Measurements from ENCODE around the gene PRMT7. TPM values are rescaled to one million over a fixed set of nuclear protein-coding genes. Genes with fewer than 3 reads are reported as not detected.

The PRMT7 gene
- total RNA-seq, 2 donors from 2014 or later, result 45.7 to 90.9 TPM

GRCh38 chr16:68404736-68405345, 94.0 kb downstream of the PRMT7 start:
- Mint-ChIP-seq H3K27me3 (peaks cover 0 to 6% of the 10 kb centered on the region in 2 donors), H3K4me3 (no peak overlapping the region)

DNA sequence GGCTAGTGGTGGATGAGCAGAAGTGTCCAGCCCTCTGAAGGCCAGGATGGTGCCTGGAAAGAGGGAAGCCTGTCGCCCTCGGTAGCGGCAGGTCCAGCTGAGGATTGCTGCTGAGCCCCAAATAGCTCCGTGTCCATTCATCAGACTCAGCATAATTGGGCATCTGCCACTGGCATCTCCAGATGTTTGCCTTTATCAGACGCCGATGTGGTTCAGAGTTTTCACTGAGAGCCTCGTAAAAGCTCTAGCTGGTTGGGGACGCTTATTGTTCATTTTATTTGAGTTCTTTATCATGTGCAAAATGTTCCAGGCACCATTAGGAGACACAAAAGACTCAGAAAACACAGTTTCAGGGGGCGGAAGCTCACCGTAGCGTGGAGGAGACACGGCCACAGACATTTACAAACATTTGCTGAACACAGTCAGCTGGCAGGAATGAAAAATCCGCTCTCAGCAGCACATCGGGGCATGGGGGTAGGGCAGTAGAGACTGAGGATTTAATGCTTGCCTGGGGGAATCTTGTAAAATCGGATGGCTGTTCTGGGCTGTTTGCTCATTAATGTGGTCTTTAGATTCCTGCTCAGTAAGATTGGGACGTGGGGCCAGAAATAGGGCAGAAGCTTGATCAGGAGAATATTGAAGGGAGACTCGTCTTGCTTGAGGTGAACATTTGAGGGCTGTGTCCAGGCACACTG, 95.8 kb downstream of the PRMT7 start:
- H3K4me3 Mint-ChIP-seq, result no peak overlapping the region
- H3K9me3 Mint-ChIP-seq, result no peaks in the 10 kb centered on the region
- H3K27me3 Mint-ChIP-seq, result peaks cover 0 to 6% of the 10 kb centered on the region in 2 donors
- no peak overlapping the region for H3K27ac Mint-ChIP-seq
- H3K36me3 Mint-ChIP-seq, result no peaks in the 10 kb centered on the region
- peaks cover 7 to 9% of the 10 kb centered on the region in 2 donors for H3K4me1 Mint-ChIP-seq (ENCODE audit: low read depth in 2 of 2)
- ATAC-seq (no peak), DNase-seq (ENCODE audit: low spot score) (no peak)

More at GRCh38 chr16:68404736-68405345, 94.0 kb downstream of the PRMT7 start:
- DNase-seq (ENCODE audit: low spot score) (no peak), ATAC-seq (no peak)
- H3K36me3 Mint-ChIP-seq, result no peaks in the 10 kb centered on the region
- H3K9me3 Mint-ChIP-seq, result no peaks in the 10 kb centered on the region
- no peak overlapping the region for H3K27ac Mint-ChIP-seq
- H3K4me1 Mint-ChIP-seq (ENCODE audit: low read depth in 2 of 2), result peaks cover 1 to 4% of the 10 kb centered on the region in 2 donors

Other genes starting within 250 kb of the PRMT7 start
- 100 to 1,000 TPM in 1 of 2 donors, 10 to 100 TPM in 1; 91.9 to 131 TPM for gene NFATC3, start 225.6 kb upstream of the PRMT7 start, total RNA-seq
- under 1 TPM in 1 of 2 donors, not detected in 1; 0.12 TPM for gene ESRP2, start 74.9 kb upstream of the PRMT7 start, total RNA-seq
- gene PLA2G15, start 65.6 kb upstream of the PRMT7 start, total RNA-seq, result 10 to 100 TPM; 11.6 to 11.8 TPM
- gene SLC7A6, start 46.5 kb upstream of the PRMT7 start, total RNA-seq, result 100 to 1,000 TPM in 1 of 2 donors, 10 to 100 TPM in 1; 56.2 to 111 TPM
- 10 to 100 TPM; 25.8 to 27.9 TPM for gene SLC7A6OS, start 73 bp upstream of the PRMT7 start, total RNA-seq
- gene SMPD3, start 137.5 kb downstream of the PRMT7 start, total RNA-seq, result 1 to 10 TPM in 1 of 2 donors, under 1 TPM in 1; 0.26 to 1.9 TPM
- 10 to 100 TPM; 21.5 to 29.8 TPM for gene ZFP90, start 228.3 kb downstream of the PRMT7 start, total RNA-seq

All from natural killer cell treated with Interleukin-12 subunit alpha and Interleukin-12 subunit beta and Interleukin-15 and Interleukin-18, amount 100 ng/mL, for 72 hours (primary cell).